ENCODE data around the gene TRMT5. TPM values are rescaled to one million over a fixed set of nuclear protein-coding genes. Genes with fewer than 3 reads are reported as not detected.
A peak's percentile ranks its signal among the peaks of the same experiment; 100 is the strongest.

TRMT5 gene
- 1 to 10 TPM; 8.3 to 9.8 TPM for total RNA-seq
- long read RNA-seq, full-length matches to known transcripts = 7 of 8 reads
- long read RNA-seq, partial matches to known transcripts = 1 of 8 reads
- long read RNA-seq, other reads (novel, unspliced or antisense) = 0 of 8 reads

- intact Hi-C loops (cut with DNase I) = loop anchor here in 1 of 2 donors (10.0 kb wide), 1 partner anchor 256 kb away; the partner anchor contains the start of gene SIX4
- DNase-seq (peak; percentile 95), ATAC-seq (peak; percentile 97 to 98)
These were observed at the start of gene TRMT5, which contains the start of gene SLC38A6 for GRCh38 chr14:60980811-60981632. Gene TRMT5, minus strand, starts transcription at chr14:60981079. Its CDS starts 106 bp downstream, at chr14:60980973. Gene SLC38A6, plus strand, starts transcription at chr14:60981245. Its CDS starts 33 bp downstream, at chr14:60981278.

DNA sequence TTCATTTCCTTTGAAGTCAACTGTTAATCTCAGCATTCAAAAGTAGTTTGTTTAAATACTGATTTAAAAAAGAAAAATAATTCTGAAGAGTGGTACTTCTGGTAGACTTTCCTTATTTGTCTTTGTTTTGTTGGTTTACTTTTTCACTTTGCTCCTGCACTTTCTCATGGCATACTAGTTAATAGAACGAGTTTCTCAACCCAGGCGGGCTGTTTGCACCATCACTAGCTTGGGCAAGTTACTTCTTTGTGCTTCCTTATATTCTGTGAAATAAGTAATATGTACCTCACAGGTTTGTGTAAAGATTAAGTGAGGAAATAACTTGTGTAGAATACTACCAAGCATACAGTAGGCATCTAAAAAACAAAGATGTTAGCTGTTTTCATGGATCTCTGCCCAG, 45.6 kb upstream of the TRMT5 start:
- no peak for ATAC-seq
- no peak for DNase-seq
- intact Hi-C loops (cut with DNase I) = loop anchor here in 1 of 2 donors (2.0 kb wide), 1 partner anchor 226 kb away; no protein-coding TSS in a partner anchor

DNA sequence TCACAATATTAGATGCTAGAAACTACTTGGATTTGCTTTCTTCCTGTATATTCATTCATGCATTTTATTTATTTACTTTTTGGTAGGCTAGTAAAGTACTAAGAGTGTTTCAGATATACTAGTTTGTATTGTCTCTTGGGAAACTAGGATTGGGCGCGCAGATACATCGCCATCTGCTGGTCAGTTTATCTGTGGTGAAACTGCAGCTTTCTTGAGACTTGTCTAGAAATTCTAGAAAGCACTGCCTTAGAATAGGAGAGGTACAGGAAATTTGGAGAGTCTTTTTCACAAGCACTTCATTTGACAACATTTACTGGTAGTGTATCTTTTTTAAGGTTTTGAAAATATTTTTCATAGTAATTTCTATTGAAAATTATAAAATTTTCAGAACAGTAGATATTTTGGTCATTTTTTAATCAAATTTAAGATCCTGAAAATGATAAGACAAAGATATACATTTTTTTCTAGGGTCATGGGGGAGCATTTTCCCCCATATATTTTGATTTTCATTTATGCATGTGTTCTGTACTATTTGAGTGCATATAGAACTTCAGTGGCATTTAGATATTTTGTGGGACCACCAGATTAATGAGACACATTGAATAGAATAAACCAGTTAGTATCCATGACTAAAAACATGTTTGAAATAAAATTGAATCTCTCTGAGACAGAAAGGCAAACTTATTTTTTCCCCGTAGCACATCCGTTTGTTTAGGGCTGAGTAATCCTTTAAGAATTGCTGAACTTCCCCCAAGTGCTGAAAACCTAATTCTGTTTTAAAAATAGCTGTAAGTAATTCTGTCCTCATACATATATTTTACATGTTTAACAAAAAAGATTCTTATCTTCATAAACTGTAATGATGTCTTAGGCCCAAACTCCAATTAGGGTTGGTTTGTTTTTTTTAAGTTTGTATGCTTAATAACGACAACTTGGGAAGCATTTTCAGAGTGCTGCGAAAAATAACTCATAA, 44.7 kb upstream of the TRMT5 start:
- ATAC-seq (peak; percentile 49 to 59), DNase-seq (peak; percentile 40)
- intact Hi-C loops (cut with DNase I) = loop anchor here in 1 of 2 donors (2.0 kb wide), 2 partner anchors 227 to 401 kb away; no protein-coding TSS in a partner anchor

DNA sequence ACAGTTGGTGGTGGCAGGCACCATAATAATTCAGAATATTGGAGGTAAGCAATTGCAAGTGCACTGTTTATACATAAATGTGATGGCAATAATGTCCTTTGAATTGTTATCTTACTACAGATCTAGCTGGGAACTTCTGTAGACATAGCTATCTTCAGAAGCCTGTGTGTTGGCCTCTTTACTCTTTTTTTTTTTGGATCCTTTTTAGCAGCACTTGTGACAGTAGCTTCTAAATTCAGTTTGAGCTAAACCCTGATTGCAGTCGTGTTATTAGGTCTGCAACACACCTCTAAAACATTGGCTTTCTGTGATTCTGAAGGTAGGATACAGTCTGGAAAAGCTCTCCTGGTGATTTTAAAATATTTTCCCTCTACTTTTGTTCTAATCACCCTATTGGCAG, 38.7 kb upstream of the TRMT5 start:
- ATAC-seq = no peak
- intact Hi-C loops (cut with DNase I) = no loop called here
- no peak for DNase-seq

- DNase-seq (no peak), ATAC-seq (no peak)
- intact Hi-C loops (cut with DNase I) = no loop called here
These were observed 22.7 kb upstream of the TRMT5 start for GRCh38 chr14:61003571-61003970.

DNA sequence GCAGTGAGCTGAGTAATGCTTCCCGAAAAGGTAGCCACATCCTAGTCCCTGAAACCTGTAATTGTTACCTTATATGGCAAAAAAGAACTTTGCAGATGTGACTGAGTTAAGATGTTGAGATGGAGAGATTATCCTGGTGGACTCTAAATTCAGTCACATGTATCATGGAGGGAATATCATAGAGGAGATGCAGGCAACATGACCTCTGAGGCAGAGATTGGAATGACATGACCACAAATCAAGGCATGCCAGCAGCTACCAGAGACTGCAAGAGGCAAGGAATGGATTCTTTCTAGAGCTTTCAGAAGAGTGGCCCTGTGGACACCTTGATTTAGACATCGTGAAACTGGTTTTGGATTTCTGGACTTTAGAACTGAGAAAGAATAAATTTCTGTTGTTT, 18.7 kb upstream of the TRMT5 start:
- intact Hi-C loops (cut with DNase I) = no loop called here
- DNase-seq = no peak
- ATAC-seq = no peak

- intact Hi-C loops (cut with DNase I) = no loop called here
- ATAC-seq (no peak), DNase-seq (no peak)
These were observed 17.7 kb upstream of the TRMT5 start for GRCh38 chr14:60998617-60999016.

GRCh38 chr14:60989599-60989998, 8.7 kb upstream of the TRMT5 start:
- intact Hi-C loops (cut with DNase I) = loop anchor here in 1 of 2 donors (10.0 kb wide), 1 partner anchor 265 kb away; the partner anchor contains the start of gene SIX4
- no peak for DNase-seq
- no peak for ATAC-seq

GRCh38 chr14:60986500-60986899, 5.6 kb upstream of the TRMT5 start:
- DNase-seq (no peak), ATAC-seq (no peak)
- intact Hi-C loops (cut with DNase I) = loop anchor here in 1 of 2 donors (10.0 kb wide), 1 partner anchor 262 kb away; the partner anchor contains the start of gene SIX4

DNA sequence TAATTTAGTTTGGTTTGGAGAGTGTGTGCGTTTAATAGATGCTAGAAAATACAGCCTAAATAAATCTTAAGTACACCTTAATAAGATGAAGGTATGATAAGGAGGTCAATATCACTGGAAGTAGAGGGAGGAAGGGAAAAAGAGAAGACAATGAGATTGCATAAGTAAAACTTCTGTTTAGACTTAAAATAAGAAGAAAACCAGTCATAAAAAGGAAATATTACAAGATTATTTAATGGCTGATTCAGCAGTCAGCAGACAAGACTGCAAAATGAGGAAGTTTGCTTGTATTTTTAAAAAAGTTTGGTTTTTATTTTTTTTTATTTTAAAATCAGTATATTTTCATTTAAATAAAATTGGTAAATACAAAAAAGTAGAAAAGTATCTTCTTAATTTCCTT, 3.3 kb upstream of the TRMT5 start:
- DNase-seq (no peak), ATAC-seq (no peak)
- intact Hi-C loops (cut with DNase I) = loop anchor here in 1 of 2 donors (10.0 kb wide), 1 partner anchor 259 kb away; the partner anchor contains the start of gene SIX4

- intact Hi-C loops (cut with DNase I) = loop anchor here in 1 of 2 donors (10.0 kb wide), 1 partner anchor 257 kb away; the partner anchor contains the start of gene SIX4
- ATAC-seq = peak in 1 of 2 donors; percentile 49
- no peak for DNase-seq
These were observed 965 bp upstream of the TRMT5 start for GRCh38 chr14:60981633-60982455.

GRCh38 chr14:60977847-60978246, 3.0 kb downstream of the TRMT5 start:
- ATAC-seq = no peak
- DNase-seq = no peak
- intact Hi-C loops (cut with DNase I) = no loop called here

- intact Hi-C loops (cut with DNase I) = no loop called here
- DNase-seq = no peak
- no peak for ATAC-seq
These were observed 5.3 kb downstream of the TRMT5 start for GRCh38 chr14:60975551-60975950.

DNA sequence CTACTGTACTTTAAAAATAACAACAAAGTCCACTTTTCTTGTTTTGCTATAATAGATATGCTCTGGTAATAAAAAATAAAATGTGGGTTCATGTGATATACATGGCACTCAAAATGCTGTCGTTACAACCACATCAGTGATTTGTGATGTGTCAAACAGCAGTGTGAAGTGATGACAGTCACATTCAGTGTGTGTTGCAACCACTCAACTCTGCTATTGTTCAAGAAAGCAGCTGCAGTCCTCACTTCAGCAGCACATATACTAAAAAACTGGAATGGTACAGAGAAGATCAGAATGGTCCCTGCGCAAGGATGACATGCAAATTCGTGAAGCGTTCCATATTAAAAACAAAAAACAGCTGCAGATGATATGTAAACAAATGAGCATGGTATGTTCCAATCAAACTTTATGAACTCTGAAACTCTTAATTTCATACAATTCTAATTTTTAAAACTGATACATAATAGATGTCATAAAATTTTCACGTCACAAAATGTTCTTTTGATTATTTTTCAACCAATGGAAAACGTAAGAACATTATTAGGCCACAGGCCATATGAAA, 6.7 kb downstream of the TRMT5 start:
- DNase-seq (no peak), ATAC-seq (no peak)
- intact Hi-C loops (cut with DNase I) = no loop called here

GRCh38 chr14:60973070-60973469, 7.8 kb downstream of the TRMT5 start:
- intact Hi-C loops (cut with DNase I) = no loop called here
- DNase-seq (no peak), ATAC-seq (no peak)

DNA sequence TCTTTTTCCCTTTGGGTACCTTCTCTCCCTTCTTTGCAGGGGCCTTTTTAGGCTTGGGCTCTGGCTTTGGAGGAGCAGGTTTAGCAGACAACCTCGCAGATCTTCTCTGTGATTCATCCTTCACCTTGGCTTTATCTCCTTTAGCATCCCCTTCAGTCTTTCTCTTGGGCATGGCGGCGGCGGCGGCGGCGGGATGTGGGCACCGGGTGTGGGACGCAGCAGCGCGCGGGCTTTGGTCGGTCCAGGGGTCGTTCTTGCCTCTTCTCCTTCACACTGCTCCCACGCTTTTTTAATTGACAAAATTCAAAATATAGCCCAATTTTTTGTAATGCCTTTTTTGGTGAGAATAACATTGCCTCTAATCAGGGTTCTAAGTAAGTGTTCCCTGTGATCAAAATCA, 8.6 kb downstream of the TRMT5 start:
- ATAC-seq (no peak), DNase-seq (no peak)
- intact Hi-C loops (cut with DNase I) = no loop called here

GRCh38 chr14:60971271-60971670, 9.6 kb downstream of the TRMT5 start:
- DNase-seq (no peak), ATAC-seq (no peak)
- intact Hi-C loops (cut with DNase I) = no loop called here

DNA sequence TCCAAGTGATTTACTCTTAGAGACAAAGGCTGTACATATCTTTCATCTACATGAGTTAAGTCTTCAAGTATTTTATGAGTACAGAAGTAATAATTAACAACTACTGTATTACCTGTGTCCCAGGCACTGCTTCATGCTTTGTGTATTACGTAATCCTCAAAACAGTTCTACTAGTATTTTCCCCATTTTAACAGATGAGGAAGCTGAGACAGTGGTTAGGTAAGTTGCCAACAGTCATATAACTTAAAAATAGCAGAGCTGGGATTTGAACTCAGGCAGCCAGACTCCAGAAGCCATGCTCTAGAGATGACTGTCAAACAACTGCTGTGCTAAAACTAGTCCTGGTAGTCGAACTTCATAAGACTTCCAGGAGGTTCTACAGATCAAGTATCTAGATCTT, 10.7 kb downstream of the TRMT5 start:
- intact Hi-C loops (cut with DNase I) = no loop called here
- DNase-seq (no peak), ATAC-seq (no peak)

All from left cardiac atrium (tissue), 4 donors.